Activated CD4-positive, alpha-beta T cell treated with anti-CD3 and anti-CD28 coated beads, Interleukin-2, amount 50 U/mL, for 16 hours (primary cell): ENCODE results near the gene EFEMP2.

Experiments
- DNase-seq: peaks from one replicate; pipeline ENCODE4 v3.0.0-alpha.2; 2020

EFEMP2 gene

DNA sequence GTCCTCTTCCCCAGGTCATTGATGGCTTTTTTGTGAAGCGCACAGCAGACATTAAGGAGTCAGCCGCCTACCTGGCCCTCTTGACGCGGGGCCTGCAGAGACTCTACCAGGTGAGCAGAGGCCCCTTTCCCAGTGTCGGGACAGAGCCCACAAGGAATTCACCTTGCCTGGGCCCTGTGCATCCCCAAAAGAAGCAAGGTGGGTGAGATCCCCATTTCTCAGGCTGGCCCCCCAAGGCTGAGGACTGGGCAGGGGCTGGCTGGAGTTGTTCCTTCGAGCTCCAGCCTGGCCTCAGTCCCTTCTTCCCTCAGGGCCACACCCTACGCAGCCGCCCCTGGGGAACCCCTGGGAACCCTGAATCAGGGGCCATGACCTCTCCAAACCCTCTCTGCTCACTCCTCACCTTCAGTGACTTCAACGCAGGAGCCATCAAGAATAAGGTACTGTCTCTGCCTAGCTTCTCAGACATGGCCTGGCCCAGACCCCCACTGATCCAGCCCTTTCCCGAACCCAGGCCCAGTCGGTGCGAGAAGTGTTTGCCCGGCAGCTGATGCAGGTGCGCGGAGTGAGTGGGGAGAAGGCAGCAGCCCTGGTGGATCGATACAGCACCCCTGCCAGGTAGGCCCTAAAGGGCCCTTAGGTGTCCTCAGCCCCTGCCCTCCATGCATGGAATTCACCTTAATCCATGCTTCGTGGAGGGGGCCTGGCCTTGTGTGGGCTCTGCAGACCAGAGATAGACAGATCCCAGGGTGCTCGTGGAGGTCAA is 7.7 kb downstream of the EFEMP2 start:
- no peak for DNase-seq

DNA sequence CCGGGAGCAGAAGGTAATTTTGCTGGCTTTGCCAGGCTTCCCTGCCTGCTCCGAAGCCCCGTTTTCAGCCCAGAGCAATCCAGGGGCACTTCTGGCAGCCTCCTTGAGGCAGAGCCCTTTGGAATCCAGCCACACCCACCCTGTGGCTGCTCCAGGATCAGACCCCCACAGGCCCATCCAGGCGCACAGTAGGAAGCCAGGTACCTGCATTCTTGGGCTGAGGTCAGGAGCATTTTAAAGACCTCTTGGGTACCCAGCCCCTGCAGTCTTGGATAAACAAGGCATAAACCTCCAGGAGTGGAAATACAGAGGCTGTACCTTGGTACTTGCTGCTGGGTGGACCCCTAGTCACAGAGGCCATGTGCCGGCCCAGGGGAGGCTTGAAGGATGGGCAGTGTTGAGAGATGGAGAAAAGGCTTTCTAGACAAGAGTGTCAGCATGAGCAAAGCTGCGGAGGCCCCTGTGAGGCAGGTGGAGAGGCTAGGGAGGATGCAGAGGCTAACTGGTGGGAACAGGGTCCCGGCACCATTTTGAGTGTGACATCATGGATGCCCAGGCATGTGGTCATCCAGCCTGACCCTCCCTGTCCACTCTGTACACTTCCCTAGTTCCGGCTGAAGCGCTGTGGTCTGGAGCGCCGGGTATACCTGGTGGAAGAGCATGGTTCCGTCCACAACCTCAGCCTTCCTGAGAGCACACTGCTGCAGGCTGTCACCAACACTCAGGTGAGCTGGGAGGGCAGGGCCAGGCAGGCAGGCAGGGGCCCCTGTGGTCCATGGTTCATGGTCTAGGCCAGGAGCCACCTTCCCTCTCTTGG is 8.5 kb downstream of the EFEMP2 start:
- DNase-seq: no peak

DNA sequence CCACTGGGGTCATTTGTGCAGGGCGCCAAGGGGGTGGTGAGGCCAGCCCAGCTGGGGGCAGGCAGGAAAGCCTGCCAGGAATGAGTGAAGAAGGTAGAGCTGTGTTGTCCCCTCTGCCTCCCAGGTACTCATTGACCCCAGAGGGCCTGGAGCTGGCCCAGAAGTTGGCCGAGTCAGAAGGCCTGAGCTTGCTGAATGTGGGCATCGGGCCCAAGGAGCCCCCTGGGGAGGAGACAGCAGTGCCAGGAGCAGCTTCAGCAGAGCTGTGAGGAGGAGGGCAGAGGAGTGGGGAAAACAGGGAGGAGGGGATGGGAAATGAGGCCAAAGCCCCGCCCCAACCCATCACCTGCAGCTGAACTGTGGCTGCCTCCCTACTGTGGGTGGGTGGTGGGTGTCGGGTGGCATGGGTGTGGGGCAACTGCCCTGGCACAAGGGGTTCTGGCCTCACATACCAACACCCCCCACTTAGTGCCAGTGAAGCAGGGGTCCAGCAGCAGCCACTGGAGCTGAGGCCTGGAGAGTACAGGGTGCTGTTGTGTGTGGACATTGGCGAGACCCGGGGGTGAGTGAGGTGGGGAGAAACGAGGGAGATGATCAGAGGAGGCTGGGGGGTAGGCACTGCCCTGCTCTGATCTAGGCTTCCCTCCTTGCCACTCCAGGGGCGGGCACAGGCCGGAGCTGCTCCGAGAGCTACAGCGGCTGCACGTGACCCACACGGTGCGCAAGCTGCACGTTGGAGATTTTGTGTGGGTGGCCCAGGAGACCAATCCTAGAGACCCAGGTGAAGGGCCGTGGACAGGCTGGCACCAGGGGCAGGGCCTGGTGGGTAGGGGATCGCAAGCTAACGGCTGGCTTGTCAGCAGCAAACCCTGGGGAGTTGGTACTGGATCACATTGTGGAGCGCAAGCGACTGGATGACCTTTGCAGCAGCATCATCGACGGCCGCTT is 9.4 kb downstream of the EFEMP2 start:
- no peak for DNase-seq

DNA sequence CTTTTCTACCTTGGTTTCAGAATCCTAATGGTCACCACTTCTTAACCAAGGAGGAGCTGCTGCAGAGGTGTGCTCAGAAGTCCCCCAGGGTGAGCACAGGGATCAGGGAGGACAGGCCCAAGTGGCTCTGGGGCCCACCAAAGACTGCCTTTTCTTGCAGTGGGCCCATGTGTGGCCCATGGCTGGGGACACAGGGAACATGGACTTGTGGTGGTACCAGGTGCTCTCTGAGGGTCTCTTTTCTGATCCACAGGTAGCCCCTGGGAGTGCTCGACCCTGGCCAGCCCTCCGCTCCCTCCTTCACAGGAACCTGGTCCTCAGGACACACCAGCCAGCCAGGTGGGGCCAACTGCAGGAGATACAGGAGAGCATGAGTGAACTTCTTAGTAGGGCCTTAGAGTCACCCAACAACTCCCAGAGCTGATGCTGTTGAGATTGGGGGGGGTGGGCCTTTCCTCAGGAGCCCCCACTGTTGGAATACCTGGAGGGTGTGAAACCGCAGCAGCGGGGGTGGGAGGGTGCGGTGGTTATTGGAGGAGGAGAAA is 10.3 kb downstream of the EFEMP2 start:
- no peak for DNase-seq

GRCh38 chr11:65861533-65862183 is 10.9 kb downstream of the EFEMP2 start:
- no peak for DNase-seq

GRCh38 chr11:65861165-65861505 is 11.5 kb downstream of the EFEMP2 start:
- DNase-seq: no peak

DNA sequence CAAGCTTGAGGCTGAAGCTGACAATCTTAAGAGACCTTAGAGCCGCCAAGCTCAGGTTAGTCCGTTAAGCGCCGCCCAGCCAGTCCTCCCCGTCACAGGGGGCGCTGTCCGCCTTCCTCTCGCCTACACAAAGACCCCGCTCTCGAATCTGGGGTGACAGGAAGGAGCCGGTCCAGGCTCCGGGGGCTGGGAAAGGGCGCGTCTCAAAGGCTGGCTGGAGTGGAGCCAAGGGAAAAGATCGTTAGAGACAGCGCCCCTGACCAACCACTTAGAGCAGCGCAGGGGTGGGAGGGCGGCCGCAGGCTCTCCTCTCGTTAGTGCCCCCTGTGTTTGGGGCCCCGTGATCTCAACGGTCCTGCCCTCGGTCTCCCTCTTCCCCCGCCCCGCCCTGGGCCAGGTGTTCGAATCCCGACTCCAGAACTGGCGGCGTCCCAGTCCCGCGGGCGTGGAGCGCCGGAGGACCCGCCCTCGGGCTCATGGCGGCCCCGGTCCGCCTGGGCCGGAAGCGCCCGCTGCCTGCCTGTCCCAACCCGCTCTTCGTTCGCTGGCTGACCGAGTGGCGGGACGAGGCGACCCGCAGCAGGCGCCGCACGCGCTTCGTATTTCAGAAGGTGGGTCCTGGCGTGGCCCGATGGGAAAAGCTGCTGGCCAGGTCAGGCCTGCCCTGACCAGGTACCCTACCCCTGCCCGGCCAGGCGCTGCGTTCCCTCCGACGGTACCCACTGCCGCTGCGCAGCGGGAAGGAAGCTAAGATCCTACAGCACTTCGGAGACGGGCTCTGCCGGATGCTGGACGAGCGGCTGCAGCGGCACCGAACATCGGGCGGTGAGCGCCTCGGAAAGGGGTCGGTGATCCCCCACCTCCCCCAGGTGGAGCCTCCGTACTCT is 12.1 kb downstream of the EFEMP2 start, which contains the start of gene MUS81:
TSS of gene MUS81 (plus strand) at position 156 of the 887 bp plus-strand sequence. CDS start at position 477, 321 bp downstream.
- DNase-seq: peak; percentile 98

DNA sequence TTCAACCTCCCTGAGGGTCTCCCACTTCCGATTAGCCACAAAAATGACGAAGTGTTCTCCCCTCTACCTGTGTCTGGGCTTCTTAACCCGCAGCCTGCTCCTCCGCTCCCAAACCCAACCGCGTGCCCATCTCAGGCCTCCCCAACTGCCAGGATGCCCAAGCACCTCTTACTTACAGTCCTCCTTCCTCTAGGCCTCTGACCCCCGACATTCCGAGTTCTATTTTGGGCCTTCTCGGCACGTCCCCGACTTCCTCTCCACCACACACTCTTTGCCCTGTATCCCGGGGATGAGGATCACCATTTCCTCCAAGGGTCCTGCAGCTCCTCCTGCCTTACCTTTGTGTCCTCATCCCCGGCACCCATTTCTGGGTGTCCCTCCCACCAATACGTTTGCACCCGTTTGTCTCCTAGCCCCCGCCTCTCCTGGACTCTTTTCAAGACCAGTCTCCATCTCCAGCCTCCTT is 12.8 kb downstream of the EFEMP2 start:
- DNase-seq: no peak

DNA sequence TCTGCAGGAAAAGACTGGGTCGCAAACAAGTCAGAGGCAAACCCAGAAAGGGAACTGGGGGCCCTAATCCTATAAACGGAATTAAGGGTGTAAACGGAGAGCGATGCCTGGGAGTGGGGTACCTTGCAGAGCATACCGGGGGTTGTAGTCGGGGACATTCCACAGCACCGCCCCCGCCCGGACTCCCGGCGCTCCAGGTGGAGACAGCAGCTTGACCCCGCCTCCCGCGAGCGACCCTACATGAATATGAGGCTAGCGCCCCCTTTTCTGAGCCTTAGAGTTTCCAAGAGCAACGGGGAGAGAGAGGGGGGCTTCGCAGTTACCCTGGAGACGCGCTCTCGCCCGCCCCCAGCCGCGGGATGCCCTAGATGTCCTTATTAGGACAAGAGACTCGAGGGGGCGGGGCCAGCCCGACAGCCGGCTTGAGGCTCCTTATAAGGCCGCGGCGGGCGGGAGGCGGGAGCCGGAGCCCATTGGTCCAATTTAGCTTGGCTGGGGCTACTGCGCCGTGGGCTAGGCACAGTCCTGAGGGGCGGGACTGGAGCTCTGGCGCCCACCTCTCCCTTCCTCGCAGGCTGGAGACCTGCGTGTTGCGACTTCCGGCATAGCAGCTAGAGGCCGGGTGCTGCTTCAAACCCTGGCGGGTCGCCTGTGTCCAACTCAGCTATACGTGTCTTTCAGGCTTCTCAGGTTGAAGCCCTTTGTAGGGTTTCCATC is 13.3 kb downstream of the EFEMP2 start:
- DNase-seq: peak; percentile 99

- no peak for DNase-seq
These were observed 13.9 kb downstream of the EFEMP2 start for GRCh38 chr11:65858681-65859087.

- peak; percentile 99 for DNase-seq
These were observed 14.5 kb downstream of the EFEMP2 start, which contains the start of gene CFL1 for GRCh38 chr11:65857853-65858680. TSS of gene CFL1 (minus strand) at chr11:65858180. CDS start at chr11:65858099, 81 bp downstream.

GRCh38 chr11:65857500-65857852 is 15.1 kb downstream of the EFEMP2 start:
- DNase-seq: no peak

GRCh38 chr11:65856689-65857499 is 15.7 kb downstream of the EFEMP2 start:
- DNase-seq: peak; percentile 85

GRCh38 chr11:65855927-65856363 is 16.7 kb downstream of the EFEMP2 start:
- no peak for DNase-seq

- DNase-seq: no peak
These were observed 17.5 kb downstream of the EFEMP2 start for GRCh38 chr11:65854852-65855837.

GRCh38 chr11:65854161-65854592 is 18.4 kb downstream of the EFEMP2 start:
- no peak for DNase-seq
